Medulla oblongata (tissue), 1 donor: ENCODE measurements around the gene ADAMTSL1.
"Not testable (repeated sequence)": the region's sequence is repeated elsewhere in the genome, so short reads cannot be mapped to it uniquely, and the experiment has no call there.

Experiments used
- DNase-seq: peaks from one replicate; pipeline ENCODE4 v3.0.0-alpha.2; 2015; ENCODE audit errors: extremely low spot score

ADAMTSL1 gene

DNA sequence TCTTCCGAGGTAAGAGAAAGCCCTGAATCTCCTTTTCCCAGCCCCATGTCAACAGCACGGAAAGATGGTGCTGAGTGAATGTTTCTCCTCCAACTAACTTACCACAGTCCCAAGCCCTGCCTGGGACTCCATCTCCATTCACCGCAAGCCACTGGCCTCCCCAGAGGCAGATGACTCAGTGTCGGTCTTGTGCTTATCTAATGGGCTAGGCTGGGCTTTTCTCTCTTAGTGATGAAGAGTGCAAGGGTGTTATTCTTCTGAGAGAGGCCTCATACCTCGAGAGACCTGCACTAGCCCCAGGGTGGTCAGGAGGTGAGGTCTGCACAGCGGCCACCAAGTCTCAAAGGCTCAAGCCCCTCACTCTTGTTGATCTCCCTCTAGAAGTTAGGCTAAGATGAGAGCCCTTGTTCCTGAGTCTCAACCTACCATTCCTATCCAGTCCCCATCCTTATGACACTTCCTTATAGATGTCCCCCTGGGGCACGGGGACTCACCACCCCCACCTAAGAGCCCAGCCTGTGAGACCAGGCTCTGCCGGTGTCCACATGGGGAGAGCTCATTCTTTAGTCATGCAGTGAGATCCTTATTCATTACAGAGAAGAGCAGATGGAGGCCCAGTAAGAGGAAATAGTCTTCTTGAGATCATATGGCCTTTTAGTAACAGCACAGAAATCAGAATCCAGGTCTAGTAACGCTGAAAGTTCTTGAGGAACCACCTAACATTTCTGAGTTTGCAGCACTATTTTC is 432.1 kb downstream of the ADAMTSL1 start:
- no peak for DNase-seq

DNA sequence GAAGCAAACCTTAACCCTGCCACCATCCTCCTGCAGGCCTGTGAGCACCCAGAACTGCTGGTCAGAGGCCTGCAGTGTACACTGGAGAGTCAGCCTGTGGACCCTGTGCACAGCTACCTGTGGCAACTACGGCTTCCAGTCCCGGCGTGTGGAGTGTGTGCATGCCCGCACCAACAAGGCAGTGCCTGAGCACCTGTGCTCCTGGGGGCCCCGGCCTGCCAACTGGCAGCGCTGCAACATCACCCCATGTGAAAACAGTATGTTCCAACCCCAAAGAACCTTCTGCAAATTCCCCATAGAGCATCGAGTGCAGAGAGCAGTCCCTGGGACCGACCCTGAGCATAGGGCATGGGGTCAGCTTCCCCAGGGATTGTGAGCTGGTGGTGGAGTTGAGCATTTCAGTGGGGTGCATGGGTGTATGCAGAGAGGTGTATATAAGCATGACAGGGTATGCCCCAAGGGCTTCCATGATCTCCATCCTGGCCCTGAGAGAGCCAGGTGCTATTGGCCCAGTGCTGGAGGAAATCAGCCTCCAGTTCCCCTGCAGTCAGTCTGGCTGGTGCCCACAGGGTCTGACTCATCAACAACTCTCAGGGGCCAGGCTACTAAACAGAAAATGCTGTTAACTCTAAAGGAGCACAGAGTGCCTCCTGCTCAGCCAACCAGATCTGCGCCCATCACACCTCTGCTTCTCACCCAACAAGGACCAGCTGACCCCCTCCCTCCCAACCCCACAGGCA is 432.9 kb downstream of the ADAMTSL1 start:
- DNase-seq = no peak

DNA sequence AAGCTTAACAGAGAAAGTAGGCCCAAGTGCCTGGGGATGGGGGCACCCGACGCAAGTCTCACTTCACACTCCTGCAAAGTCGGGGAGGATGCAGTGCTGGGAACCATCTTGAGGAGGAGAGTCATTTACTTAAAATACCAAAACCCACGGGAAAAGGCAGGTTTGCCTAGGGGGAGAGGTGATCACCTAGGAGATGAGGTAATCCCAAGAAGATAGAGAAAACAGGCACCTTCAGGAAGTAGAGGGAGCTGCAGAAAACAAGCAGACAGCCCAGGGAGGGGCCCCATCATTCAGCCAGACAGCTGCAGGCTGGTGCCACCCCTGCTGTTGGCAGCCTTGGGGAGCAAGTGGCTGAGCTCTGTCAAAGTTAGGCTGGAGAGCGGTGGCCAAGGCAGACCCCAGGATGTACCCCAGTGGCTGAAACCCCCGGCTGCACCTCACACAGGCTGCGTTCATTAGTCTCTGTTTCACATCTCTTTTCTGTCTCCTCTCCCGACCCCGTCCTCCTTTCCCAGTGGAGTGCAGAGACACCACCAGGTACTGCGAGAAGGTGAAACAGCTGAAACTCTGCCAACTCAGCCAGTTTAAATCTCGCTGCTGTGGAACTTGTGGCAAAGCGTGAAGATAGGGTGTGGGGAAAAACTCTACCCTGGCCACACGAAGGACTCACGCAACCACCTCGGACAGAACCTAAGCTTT is 434.1 kb downstream of the ADAMTSL1 start:
- DNase-seq = no peak

DNA sequence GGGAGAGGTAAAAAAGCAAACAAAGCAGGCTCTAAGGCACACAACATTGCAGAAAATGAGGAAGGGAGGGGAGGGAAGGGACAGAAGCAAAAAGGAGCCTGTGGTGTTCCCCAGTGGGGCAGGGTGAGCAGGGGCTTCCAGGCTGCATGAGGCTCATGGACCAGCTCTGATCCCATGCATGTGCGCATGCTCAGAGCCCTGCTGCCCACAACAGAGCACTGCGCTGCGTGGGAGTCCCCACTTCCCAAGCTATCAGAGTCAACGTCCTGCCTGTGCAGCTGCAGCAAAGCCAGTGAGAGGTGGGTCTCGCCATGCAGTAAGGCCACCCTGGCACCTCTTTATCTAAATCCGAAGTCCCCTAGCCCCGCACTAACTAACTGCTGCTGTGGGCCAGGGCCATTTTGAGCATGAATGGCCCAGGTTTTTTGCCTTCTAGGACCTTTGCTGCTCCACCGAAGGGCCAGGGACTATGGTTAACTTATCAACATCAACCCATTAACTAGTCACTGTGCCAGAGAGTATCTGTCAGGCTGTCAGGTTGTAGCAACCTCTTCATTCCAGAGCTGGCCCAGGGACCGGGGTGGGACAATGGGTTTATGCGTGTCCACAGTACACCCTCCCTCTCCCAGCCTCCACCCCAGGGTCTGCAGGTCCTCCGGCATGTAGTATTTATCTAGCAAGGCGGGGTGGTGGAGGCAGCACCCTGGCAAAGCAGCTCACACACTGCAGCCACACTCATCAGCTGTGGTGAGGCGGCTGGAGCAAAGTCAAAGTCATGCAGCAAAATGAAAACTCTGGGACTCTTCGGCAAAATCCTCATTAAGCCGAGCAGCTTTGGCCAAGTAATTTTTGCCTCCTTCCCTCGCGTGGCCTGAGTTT is 435.4 kb downstream of the ADAMTSL1 start:
- no peak for DNase-seq

DNA sequence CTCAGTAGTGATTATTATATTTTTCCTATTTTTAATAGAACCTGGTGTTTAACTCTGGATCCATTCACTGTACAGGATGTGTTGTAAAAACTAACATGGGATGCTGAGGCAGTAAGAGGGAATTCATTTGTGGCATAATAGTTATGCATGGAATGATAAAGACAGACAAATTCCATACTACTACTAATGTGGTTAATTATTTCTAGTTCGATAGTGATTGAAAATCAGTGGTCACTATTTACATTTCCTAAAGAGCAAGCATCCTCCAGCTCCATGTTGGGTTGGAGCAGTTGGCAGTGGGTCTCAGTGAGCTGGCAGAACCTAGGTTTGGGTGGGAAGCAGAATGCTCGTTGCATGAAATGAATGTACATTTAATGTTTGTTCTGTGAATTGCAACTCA is 436.5 kb downstream of the ADAMTSL1 start:
- no peak for DNase-seq

DNA sequence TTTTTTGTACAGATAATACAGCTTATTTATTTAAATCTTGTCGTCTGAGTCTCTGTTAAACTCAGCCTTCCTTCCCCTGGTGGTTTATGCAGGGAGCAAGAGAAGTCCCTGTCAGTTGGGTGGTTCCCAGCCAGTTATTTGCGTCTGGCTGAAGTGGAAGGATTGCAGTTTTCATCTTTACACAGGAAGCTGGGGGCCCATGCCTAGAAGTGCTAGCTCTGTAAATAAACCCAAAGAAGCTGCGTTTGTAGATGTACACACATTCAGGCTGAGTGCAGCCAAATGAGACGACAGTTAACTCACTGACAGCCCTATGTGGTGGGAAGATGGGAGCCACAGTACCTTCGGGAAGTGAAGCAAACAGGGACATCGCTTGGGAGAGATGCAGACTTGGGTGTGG is 437.0 kb downstream of the ADAMTSL1 start:
- no peak for DNase-seq

DNA sequence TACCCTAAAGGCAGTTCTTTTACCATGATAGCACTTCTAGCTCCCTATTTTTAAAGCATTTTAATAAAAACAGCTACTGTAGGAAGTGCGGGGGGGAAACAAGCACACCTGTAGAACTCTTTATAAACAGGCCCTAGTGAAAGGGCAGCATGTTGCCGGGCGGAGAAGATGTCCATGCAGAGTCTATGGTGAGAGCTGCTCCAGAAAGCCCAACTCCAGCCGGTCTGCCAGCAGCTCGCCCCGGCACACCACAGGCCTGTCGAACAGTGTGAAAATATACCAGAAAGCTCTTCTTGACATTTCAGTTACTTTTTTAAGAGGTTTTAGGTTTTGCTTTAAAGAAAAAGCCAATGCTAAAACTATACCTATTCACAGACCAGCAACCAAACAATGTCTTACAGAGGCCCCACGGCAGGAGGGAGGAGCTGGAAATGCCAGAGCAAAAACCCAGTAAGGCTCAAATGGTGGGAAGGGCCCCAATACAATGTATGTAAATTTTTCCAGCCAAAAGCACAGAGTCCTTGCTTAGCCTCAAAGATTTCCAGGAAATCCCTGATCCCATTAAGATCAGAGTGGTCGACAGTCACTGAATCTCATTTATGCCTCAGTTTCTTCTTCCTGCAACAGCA is 437.9 kb downstream of the ADAMTSL1 start:
- DNase-seq = no peak

DNA sequence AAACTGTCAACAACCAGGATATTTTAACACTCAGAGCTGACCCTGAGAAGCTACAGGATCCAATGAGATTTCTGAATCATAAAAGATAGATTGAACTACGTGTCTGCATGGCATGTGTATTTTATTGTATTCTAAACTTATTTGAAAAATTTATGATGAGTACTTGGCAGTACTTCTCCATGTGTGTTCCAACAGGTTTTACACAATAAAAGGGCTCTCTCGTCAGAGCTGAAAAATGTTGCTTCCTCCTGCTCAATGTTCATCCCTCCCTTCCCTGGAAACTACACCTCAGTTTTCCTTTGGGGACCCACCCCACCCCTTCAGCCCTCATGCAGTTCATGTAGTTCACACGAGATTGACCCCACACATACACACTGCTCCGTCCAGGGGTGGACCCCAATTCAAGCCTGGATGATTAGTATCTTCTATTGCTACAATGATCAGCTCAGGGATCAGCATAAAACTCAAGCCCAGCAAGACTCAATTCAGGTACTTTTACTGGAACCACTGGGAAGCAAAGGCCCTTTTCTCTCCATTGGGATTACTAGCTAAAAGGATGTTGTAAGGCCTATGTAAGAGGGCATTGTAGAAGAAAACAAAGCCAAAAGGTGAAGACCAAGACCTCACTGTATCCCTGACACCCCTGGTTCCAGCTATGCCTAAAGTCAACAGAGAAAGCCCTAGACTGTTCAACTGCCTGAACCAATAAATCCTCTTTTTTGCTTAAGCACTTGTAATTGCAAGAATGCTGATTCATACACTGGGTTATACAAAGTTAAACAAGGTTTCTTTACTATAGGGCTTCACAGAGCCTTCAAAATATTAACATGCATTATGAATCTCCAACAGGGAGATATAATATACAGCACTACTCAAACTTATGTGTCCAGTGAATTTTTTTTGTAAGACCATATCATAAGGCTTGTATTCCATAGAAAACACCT is 446.5 kb downstream of the ADAMTSL1 start:
- DNase-seq = no peak

DNA sequence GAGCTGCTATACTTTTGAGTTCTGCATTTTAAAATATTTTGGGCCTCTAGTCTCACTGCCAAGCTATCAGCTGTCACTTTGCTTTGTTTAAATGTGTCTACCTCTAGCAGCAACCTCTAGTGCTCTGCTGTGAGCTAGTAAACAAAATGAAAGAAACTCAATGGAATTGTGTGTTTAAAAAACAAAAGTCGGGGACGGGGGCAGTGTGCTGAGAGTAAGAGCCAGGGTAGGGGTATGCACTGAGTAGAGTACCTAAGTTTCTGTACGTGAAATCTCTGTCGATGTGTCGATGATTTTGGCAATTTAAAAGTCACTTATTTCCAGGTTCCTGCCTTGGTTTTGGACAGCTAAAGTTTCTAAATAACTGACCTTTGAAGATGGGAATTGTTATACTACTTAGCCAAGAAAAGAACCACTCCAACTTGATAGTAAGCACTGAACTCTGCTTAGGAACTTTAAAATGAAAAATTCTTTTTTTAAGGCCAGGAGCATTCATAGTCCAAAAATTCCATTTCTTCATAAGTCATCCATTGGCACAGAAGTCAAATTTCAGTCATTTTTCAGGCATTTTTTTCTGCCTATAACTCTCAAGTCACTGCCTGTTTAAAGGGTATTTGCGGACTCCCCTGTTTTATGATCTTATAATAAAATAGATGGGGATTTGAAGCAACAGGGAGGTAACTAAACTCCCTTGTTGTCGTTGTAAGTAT is 447.6 kb downstream of the ADAMTSL1 start:
- no peak for DNase-seq

DNA sequence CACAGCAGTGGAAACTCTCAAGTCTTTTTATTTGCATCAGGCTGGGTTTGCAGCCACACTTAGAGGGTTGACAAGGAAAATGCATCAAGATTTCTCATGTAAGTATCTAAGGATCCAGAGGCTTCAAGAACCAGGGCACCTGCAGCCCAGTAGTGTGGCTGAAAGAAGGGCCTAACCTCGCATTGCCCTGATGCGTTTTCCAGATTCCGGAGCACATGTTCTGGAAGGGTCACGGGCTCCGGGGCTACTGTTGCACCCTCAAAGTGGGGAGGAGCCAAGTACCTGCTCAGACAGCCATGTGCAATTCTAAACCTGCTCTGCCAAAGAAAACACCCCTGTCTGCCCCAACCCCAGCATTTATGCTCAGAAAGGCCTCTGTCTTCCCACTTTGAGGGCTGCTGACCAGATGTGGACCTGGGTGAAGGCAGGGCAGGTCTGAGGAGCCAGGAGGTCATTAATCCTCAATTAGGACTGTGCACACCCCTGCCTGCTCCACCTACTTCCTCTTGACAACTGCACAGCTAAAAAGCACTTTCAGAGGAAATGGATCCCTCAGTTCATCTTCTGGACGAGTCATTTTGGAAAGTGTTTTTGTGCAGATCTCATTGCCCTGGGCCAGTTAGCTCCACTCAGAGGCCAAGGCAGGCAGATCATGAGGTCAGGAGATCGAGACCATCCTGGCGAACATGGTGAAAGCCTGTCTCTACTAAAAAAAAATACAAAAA is 448.4 kb downstream of the ADAMTSL1 start:
- no peak for DNase-seq

DNA sequence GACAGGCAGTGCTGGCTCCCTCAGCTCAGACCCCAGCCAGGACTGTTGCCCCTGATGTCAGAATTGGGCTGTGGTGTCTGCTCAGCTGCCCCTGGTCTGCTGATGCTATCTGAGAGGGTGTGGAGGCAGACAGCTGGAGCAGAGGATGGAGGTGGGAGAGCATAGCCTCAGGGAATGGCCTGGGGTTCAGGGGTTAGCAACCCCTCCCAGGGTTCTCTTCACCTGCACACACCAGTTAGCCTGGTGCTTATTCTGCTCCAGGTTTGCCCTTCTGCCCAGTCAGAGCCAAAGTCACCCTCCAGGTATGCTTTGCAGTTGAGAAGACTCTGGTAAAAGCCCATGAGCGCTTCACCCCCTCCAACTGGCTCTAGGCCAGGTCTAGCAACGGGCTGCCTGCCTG is 449.2 kb downstream of the ADAMTSL1 start:
- DNase-seq = no peak

DNA sequence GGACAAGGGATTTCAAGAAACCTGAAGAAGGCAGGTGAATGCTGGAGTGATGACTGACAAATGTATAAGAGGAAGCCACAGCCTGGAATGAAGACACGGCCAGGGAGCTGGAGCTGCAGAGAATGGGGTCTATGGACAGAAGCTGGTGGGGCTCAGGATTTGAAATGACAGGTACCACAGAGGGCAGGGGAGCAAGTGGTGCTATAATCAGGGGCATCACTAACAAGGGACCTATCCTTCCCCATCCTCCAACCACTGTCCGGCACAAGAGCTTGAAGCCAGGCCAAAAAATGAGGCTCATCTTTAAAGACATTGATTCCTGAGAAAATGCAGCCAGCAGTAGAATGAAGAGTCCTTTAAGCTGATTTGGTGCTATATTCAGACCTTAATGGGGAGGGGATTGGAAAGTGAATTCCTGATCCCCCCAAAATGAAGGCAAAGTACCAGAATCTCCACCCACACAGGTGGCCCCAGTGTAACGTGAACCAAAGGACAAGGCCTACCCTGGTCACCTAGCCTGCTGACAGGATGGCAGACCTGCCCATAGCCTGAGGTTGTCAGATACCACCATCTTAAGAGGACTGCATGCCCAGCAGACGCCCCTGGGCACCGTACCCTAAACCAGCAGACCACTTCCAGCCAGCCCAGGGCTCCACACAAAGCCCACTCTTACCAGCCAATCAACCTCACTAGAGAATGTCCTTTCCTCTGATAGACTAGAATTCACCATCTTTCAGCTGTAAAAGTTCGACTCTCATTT is 449.9 kb downstream of the ADAMTSL1 start:
- DNase-seq = no peak

DNA sequence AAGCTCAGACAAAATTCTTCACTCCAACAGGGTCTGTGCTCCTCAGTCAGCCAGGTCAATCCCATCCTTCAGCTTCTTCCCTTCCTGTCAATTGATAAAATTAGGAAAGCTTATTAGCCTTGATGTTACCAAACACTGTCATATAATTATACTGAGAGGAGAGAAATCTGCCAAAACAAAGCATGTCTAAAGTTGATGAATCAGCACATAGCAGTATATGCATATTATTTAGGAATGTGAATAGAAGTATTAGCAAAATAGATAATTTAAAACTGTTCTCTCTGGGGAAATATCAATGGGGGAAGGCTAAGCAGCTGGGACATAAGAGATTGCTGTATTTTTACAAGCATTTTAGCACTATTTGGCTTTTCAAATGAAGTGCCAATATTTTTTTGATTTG is 451.9 kb downstream of the ADAMTSL1 start:
- DNase-seq = no peak

DNA sequence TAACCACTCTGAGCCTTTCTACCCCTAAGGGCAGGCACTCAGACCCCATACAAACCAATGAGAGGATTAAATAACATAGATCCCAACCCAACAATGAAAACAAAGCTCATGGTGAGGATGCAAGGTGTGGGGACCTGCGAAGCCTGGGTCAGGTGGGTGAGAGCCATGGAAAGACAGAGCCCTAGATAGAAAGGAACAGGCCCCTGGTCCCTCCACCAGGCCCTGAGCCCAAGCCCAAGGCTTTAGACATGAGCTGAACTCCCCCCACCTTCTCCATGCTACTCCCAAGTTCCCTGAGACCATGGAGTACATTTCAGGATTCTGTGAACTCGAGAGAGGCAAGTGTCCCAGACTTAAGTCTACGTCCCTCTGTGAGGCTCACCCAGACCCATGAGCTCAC is 452.6 kb downstream of the ADAMTSL1 start:
- no peak for DNase-seq

DNA sequence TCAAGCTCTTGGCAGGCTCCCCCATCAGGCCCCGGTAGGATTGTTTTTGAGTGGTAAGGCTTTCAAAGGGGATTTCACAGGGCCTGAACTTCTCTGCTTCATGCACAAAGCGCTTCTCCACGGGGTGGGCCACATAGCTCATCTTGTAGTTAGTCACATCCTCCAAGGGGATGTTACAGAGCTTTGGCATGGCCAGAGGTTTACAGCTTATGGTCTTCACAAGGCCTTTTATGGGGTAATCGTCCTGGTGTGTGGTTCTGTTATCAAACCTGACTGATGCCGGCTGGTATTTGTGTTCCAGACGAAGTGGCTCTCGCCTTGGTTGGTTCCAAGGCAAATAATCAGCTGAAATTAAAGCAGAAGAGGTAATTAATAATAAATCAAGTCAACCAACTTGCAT is 454.8 kb downstream of the ADAMTSL1 start:
- DNase-seq = no peak

DNA sequence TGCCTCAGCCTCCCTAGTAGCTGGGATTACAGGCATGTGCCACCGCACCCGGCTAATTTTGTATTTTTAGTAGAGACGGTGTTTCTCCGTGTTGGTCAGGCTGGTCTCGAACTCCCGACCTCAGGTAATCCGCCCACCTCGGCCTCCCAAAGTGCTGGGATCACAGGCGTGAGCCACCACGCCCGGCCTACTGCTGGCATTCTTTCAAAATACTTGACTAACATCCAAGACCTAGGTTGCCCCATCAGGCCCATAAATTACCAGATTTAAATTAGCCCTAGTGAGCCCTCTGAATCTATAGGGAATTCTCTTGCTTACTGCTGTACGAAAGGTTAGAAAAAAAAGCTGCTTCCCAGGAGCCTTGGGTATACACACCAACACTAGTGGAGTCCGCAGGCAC is 456.7 kb downstream of the ADAMTSL1 start:
- not testable (repeated sequence) for DNase-seq

DNA sequence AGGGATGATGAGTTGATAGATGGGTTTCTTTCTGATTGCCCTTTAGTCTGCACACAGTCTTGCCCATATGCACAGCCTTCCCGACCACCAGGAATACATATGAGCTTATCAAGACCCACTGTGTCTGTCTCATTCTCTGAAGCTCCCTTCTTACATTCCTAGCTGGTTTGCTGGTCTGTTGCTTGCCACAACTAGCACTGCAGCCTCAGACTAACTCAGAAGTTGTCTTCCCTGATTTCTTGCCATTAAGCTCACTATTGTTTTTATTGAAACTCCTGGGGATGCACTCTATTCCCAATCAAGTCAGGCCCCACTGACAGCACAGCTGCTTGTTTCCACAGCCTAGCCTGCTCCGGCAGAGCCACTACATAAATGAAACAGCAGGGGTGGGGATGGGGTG is 461.6 kb downstream of the ADAMTSL1 start:
- no peak for DNase-seq
